Naive B cell (primary cell): Measurements from ENCODE around the gene AMELX. TPM values are rescaled to one million over a fixed set of nuclear protein-coding genes. Genes with fewer than 3 reads are reported as not detected.

ENCODE experiments used
- ATAC-seq, 2 donors: fragments of 150-1000 bp; cut with Tn5 transposase; 2 replicates each; pipeline ENCODE4 v1.10.0; 2021; ENCODE audit warnings: low read depth in 2 of 2, mild to moderate bottlenecking in 2 of 2, moderate library complexity in 2 of 2
- DNase-seq: peaks from one replicate; pipeline ENCODE4 v3.0.0; 2022
- H3K27ac Mint-ChIP-seq, 6 donors: one replicate each; pipeline ENCODE4 v1.8.0; 2020 to 2022; ENCODE audit warnings: mild to moderate bottlenecking in 6 of 6, mixed read lengths in 6 of 6, moderate library complexity in 5 of 6, inconsistent platforms in 2 of 6
- H3K27me3 Mint-ChIP-seq, 3 donors: one replicate each; pipeline ENCODE4 v1.8.0; 2021 to 2022; ENCODE audit warnings: mixed read lengths in 3 of 3, mild to moderate bottlenecking in 1 of 3
- H3K36me3 Mint-ChIP-seq, 2 donors: one replicate each; pipeline ENCODE4 v1.8.0; 2020 to 2022; ENCODE audit warnings: mixed read lengths in 2 of 2, inconsistent platforms in 1 of 2, mild to moderate bottlenecking in 1 of 2
- H3K4me1 Mint-ChIP-seq, 3 donors: one replicate each; pipeline ENCODE4 v1.8.0; 2020 to 2022; ENCODE audit warnings: mixed read lengths in 3 of 3, inconsistent platforms in 1 of 3, mild to moderate bottlenecking in 1 of 3, moderate library complexity in 1 of 3
- H3K4me3 Mint-ChIP-seq, 8 donors: one replicate each; pipeline ENCODE4 v1.8.0; 2020 to 2022; ENCODE audit warnings: mild to moderate bottlenecking in 8 of 8, mixed read lengths in 8 of 8, moderate library complexity in 8 of 8, inconsistent platforms in 2 of 8
- H3K9me3 Mint-ChIP-seq, 7 donors: one replicate each; pipeline ENCODE4 v1.8.0; 2020 to 2022; ENCODE audit warnings: mixed read lengths in 7 of 7, mild to moderate bottlenecking in 5 of 7, inconsistent platforms in 2 of 7, moderate library complexity in 1 of 7
- polyA plus RNA-seq, 6 donors: library from polyadenylated mRNA; unstranded; fragments of 300-500 nt; fragmentation: Illumina TruSeq; gene quantifications; one replicate each; pipeline ENCODE4 v1.2.3, GENCODE V29; 2021; ENCODE audit warnings: low read depth in 6 of 6

The AMELX gene
- polyA plus RNA-seq, 6 donors from 2014 or later: not detected

GRCh38 chrX:11272863-11273262, 20.4 kb upstream of the AMELX start:
- H3K4me3 Mint-ChIP-seq: no peak overlapping the region
- peaks cover 0 to 4% (median under 1%) of the 10 kb centered on the region in 7 donors for H3K9me3 Mint-ChIP-seq
- peaks cover 13 to 32% (median 17%) of the 10 kb centered on the region in 3 donors for H3K27me3 Mint-ChIP-seq
- H3K27ac Mint-ChIP-seq: no peak overlapping the region
- peaks cover 0 to 1% of the 10 kb centered on the region in 2 donors for H3K36me3 Mint-ChIP-seq
- no peaks in the 10 kb centered on the region for H3K4me1 Mint-ChIP-seq
- DNase-seq (no peak), ATAC-seq (no peak)

GRCh38 chrX:11273544-11273943, 19.7 kb upstream of the AMELX start:
- Mint-ChIP-seq H3K4me1 (no peaks in the 10 kb centered on the region), H3K36me3 (peaks cover 0 to 4% of the 10 kb centered on the region in 2 donors), H3K27ac (no peak overlapping the region), H3K4me3 (no peak overlapping the region), H3K27me3 (peaks cover 13 to 32% (median 17%) of the 10 kb centered on the region in 3 donors), H3K9me3 (peaks cover 0 to 4% (median 2%) of the 10 kb centered on the region in 7 donors)
- DNase-seq: no peak
- ATAC-seq: no peak

- no peak for ATAC-seq
- H3K4me3 Mint-ChIP-seq: no peak overlapping the region
- H3K27me3 Mint-ChIP-seq: no peaks in the 10 kb centered on the region
Measured at GRCh38 chrX:11282043-11282442, 11.2 kb upstream of the AMELX start.

GRCh38 chrX:11285651-11286050, 7.6 kb upstream of the AMELX start:
- H3K4me1 Mint-ChIP-seq: no peaks in the 10 kb centered on the region
- peaks cover 0 to 7% (median 0%) of the 10 kb centered on the region in 3 donors for H3K27me3 Mint-ChIP-seq

More at GRCh38 chrX:11282043-11282442, 11.2 kb upstream of the AMELX start:
- Mint-ChIP-seq H3K9me3 (peaks cover 0 to 4% (median 0%) of the 10 kb centered on the region in 7 donors), H3K27ac (no peak overlapping the region), H3K36me3 (peaks cover 0 to 4% of the 10 kb centered on the region in 2 donors), H3K4me1 (no peaks in the 10 kb centered on the region)
- no peak for DNase-seq

GRCh38 chrX:11287505-11287904, 5.7 kb upstream of the AMELX start:
- Mint-ChIP-seq H3K4me3 (no peak overlapping the region), H3K36me3 (no peaks in the 10 kb centered on the region), H3K9me3 (peaks cover 0 to 2% (median 0%) of the 10 kb centered on the region in 7 donors), H3K27ac (no peak overlapping the region), H3K27me3 (peaks cover 0 to 16% (median 2%) of the 10 kb centered on the region in 3 donors), H3K4me1 (no peaks in the 10 kb centered on the region)
- ATAC-seq (no peak), DNase-seq (no peak)

More at GRCh38 chrX:11285651-11286050, 7.6 kb upstream of the AMELX start:
- no peak overlapping the region for H3K27ac Mint-ChIP-seq
- no peaks in the 10 kb centered on the region for H3K36me3 Mint-ChIP-seq
- no peak overlapping the region for H3K4me3 Mint-ChIP-seq
- ATAC-seq (no peak), DNase-seq (no peak)
- peaks cover 0 to 2% (median 0%) of the 10 kb centered on the region in 7 donors for H3K9me3 Mint-ChIP-seq

GRCh38 chrX:11290416-11291102, 2.7 kb upstream of the AMELX start:
- H3K4me1 Mint-ChIP-seq: no peaks in the 10 kb centered on the region

GRCh38 chrX:11296051-11296450, 2.8 kb downstream of the AMELX start:
- DNase-seq (no peak), ATAC-seq (no peak)
- Mint-ChIP-seq H3K4me3 (no peak overlapping the region), H3K27ac (peak overlapping the region in 1 of 6 donors; percentile 64), H3K9me3 (peaks cover 0 to 2% (median 0%) of the 10 kb centered on the region in 7 donors), H3K36me3 (no peaks in the 10 kb centered on the region), H3K4me1 (no peaks in the 10 kb centered on the region), H3K27me3 (peaks cover 5 to 41% (median 19%) of the 10 kb centered on the region in 3 donors)

More at GRCh38 chrX:11290416-11291102, 2.7 kb upstream of the AMELX start:
- ATAC-seq: no peak
- Mint-ChIP-seq H3K9me3 (peaks cover 0 to 2% (median 0%) of the 10 kb centered on the region in 7 donors), H3K27me3 (peaks cover 0 to 18% (median 6%) of the 10 kb centered on the region in 3 donors), H3K36me3 (no peaks in the 10 kb centered on the region), H3K27ac (no peak overlapping the region), H3K4me3 (no peak overlapping the region)
- DNase-seq: no peak

- ATAC-seq (no peak), DNase-seq (no peak)
- Mint-ChIP-seq H3K36me3 (no peaks in the 10 kb centered on the region), H3K4me3 (no peak overlapping the region), H3K27ac (peak overlapping the region in 2 of 6 donors; percentile 13 to 42), H3K27me3 (peaks cover 5 to 31% (median 14%) of the 10 kb centered on the region in 3 donors), H3K9me3 (peaks cover 0 to 4% (median 0%) of the 10 kb centered on the region in 7 donors), H3K4me1 (no peaks in the 10 kb centered on the region)
Measured at GRCh38 chrX:11298600-11298999, 5.4 kb downstream of the AMELX start.

- ATAC-seq: no peak
- no peaks in the 10 kb centered on the region for H3K36me3 Mint-ChIP-seq
- no peak for DNase-seq
- H3K4me1 Mint-ChIP-seq: no peaks in the 10 kb centered on the region
- H3K9me3 Mint-ChIP-seq: peaks cover 0 to 5% (median 0%) of the 10 kb centered on the region in 7 donors
- no peak overlapping the region for H3K27ac Mint-ChIP-seq
- H3K4me3 Mint-ChIP-seq: no peak overlapping the region
- H3K27me3 Mint-ChIP-seq: peaks cover 0 to 22% (median 11%) of the 10 kb centered on the region in 3 donors
Measured at GRCh38 chrX:11304829-11305228, 11.6 kb downstream of the AMELX start.

- no peak for ATAC-seq
- Mint-ChIP-seq H3K4me3 (no peak overlapping the region), H3K27me3 (peaks cover 0 to 22% (median 11%) of the 10 kb centered on the region in 3 donors), H3K4me1 (no peaks in the 10 kb centered on the region), H3K9me3 (peaks cover 0 to 5% (median 0%) of the 10 kb centered on the region in 7 donors), H3K27ac (no peak overlapping the region), H3K36me3 (no peaks in the 10 kb centered on the region)
- DNase-seq: no peak
Measured at GRCh38 chrX:11305641-11306040, 12.4 kb downstream of the AMELX start.

GRCh38 chrX:11309220-11309619, 16.0 kb downstream of the AMELX start:
- Mint-ChIP-seq H3K4me3 (peak overlapping the region in 1 of 8 donors; percentile 39), H3K9me3 (peaks cover 0 to 6% (median 0%) of the 10 kb centered on the region in 7 donors), H3K36me3 (no peaks in the 10 kb centered on the region), H3K27ac (no peak overlapping the region), H3K27me3 (peaks cover 0 to 22% (median 14%) of the 10 kb centered on the region in 3 donors), H3K4me1 (no peaks in the 10 kb centered on the region)
- DNase-seq (no peak), ATAC-seq (no peak)

GRCh38 chrX:11311706-11312105, 18.5 kb downstream of the AMELX start:
- Mint-ChIP-seq H3K36me3 (no peaks in the 10 kb centered on the region), H3K27ac (no peak overlapping the region), H3K4me3 (no peak overlapping the region), H3K9me3 (peaks cover 0 to 6% (median 0%) of the 10 kb centered on the region in 7 donors), H3K27me3 (peaks cover 0 to 16% (median 4%) of the 10 kb centered on the region in 3 donors), H3K4me1 (no peaks in the 10 kb centered on the region)
- no peak for ATAC-seq
- DNase-seq: no peak

GRCh38 chrX:11319806-11320520, 26.8 kb downstream of the AMELX start:
- Mint-ChIP-seq H3K27me3 (peaks cover 0 to 6% (median 0%) of the 10 kb centered on the region in 3 donors), H3K4me1 (no peaks in the 10 kb centered on the region), H3K9me3 (peaks cover 0 to 16% (median 10%) of the 10 kb centered on the region in 7 donors), H3K27ac (no peak overlapping the region), H3K36me3 (no peaks in the 10 kb centered on the region), H3K4me3 (no peak overlapping the region)
- no peak for DNase-seq
- ATAC-seq: no peak
